ENCODE results near the gene SWI5. TPM values are rescaled to one million over a fixed set of nuclear protein-coding genes. Genes with fewer than 3 reads are reported as not detected.

Gene SWI5
- total RNA-seq, 1 donor, result 20.3 TPM

- peak; percentile 98 for DNase-seq (ENCODE audit: insufficient read length, low spot score, missing footprints)
- H3K36me3 ChIP-seq (ENCODE audit: insufficient read depth, low read length), result peaks cover 45% of the 10 kb centered on the region
- H4K20me1 ChIP-seq (ENCODE audit: insufficient read depth, low read length), result peaks cover 18% of the 10 kb centered on the region
- H2AFZ ChIP-seq (ENCODE audit: low read length), result no peak overlapping the region
- H3K27me3 ChIP-seq (ENCODE audit: insufficient read depth, low read length), result no peaks in the 10 kb centered on the region
- H3K4me2 ChIP-seq (ENCODE audit: insufficient read depth, low read length), result no peak overlapping the region
- no peaks in the 10 kb centered on the region for H3K4me1 ChIP-seq (ENCODE audit: insufficient read depth, low read length)
- H3K79me2 ChIP-seq (ENCODE audit: insufficient read depth, low read length), result no peaks in the 10 kb centered on the region
- TF ChIP-seq CTCF (IDR thresholded peaks at IDR 0.05; ENCODE audit: extremely low read depth, low read depth, low read length), result peak; percentile 83
- no peak overlapping the region for H3K27ac ChIP-seq (ENCODE audit: low read depth, low read length)
- no peaks in the 10 kb centered on the region for H3K9me3 ChIP-seq (ENCODE audit: low read depth, low read length)
- H3K4me3 ChIP-seq (ENCODE audit: insufficient read depth, low read length), result no peak overlapping the region
These were observed 21.0 kb upstream of the SWI5 start for GRCh38 chr9:128254855-128255759.

GRCh38 chr9:128257086-128257825 is 18.8 kb upstream of the SWI5 start:
- Histone ChIP-seq H3K4me1 (ENCODE audit: insufficient read depth, low read length) (no peaks in the 10 kb centered on the region), H4K20me1 (ENCODE audit: insufficient read depth, low read length) (peaks cover 28% of the 10 kb centered on the region)

GRCh38 chr9:128257907-128258306 is 18.2 kb upstream of the SWI5 start:
- no peaks in the 10 kb centered on the region for H3K79me2 ChIP-seq (ENCODE audit: insufficient read depth, low read length)
- H4K20me1 ChIP-seq (ENCODE audit: insufficient read depth, low read length), result peaks cover 31% of the 10 kb centered on the region
- H3K9me3 ChIP-seq (ENCODE audit: low read depth, low read length), result no peaks in the 10 kb centered on the region
- H3K27me3 ChIP-seq (ENCODE audit: insufficient read depth, low read length), result no peaks in the 10 kb centered on the region
- no peak overlapping the region for H3K4me2 ChIP-seq (ENCODE audit: insufficient read depth, low read length)
- no peak overlapping the region for H3K27ac ChIP-seq (ENCODE audit: low read depth, low read length)
- H3K4me3 ChIP-seq (ENCODE audit: insufficient read depth, low read length), result no peak overlapping the region
- no peaks in the 10 kb centered on the region for H3K4me1 ChIP-seq (ENCODE audit: insufficient read depth, low read length)
- TF ChIP-seq CTCF (IDR thresholded peaks at IDR 0.05; ENCODE audit: extremely low read depth, low read depth, low read length), result no peak
- DNase-seq (ENCODE audit: insufficient read length, low spot score, missing footprints), result no peak
- no peak overlapping the region for H2AFZ ChIP-seq (ENCODE audit: low read length)
- peaks cover 73% of the 10 kb centered on the region for H3K36me3 ChIP-seq (ENCODE audit: insufficient read depth, low read length)

More at GRCh38 chr9:128257086-128257825, 18.8 kb upstream of the SWI5 start:
- H3K9me3 ChIP-seq (ENCODE audit: low read depth, low read length), result no peaks in the 10 kb centered on the region
- no peak overlapping the region for H3K27ac ChIP-seq (ENCODE audit: low read depth, low read length)
- H3K4me2 ChIP-seq (ENCODE audit: insufficient read depth, low read length), result no peak overlapping the region
- DNase-seq (ENCODE audit: insufficient read length, low spot score, missing footprints), result peak; percentile 66
- no peak overlapping the region for H2AFZ ChIP-seq (ENCODE audit: low read length)
- H3K36me3 ChIP-seq (ENCODE audit: insufficient read depth, low read length), result peaks cover 67% of the 10 kb centered on the region
- no peaks in the 10 kb centered on the region for H3K79me2 ChIP-seq (ENCODE audit: insufficient read depth, low read length)
- no peaks in the 10 kb centered on the region for H3K27me3 ChIP-seq (ENCODE audit: insufficient read depth, low read length)
- no peak for TF ChIP-seq CTCF (IDR thresholded peaks at IDR 0.05; ENCODE audit: extremely low read depth, low read depth, low read length)
- no peak overlapping the region for H3K4me3 ChIP-seq (ENCODE audit: insufficient read depth, low read length)

GRCh38 chr9:128258326-128258725 is 17.8 kb upstream of the SWI5 start:
- H3K4me1 ChIP-seq (ENCODE audit: insufficient read depth, low read length), result no peaks in the 10 kb centered on the region
- no peak overlapping the region for H3K4me3 ChIP-seq (ENCODE audit: insufficient read depth, low read length)
- H3K27ac ChIP-seq (ENCODE audit: low read depth, low read length), result no peak overlapping the region
- H3K27me3 ChIP-seq (ENCODE audit: insufficient read depth, low read length), result no peaks in the 10 kb centered on the region
- no peak for TF ChIP-seq CTCF (IDR thresholded peaks at IDR 0.05; ENCODE audit: extremely low read depth, low read depth, low read length)
- H3K9me3 ChIP-seq (ENCODE audit: low read depth, low read length), result no peaks in the 10 kb centered on the region
- H3K4me2 ChIP-seq (ENCODE audit: insufficient read depth, low read length), result no peak overlapping the region
- H2AFZ ChIP-seq (ENCODE audit: low read length), result no peak overlapping the region
- DNase-seq (ENCODE audit: insufficient read length, low spot score, missing footprints), result peak; percentile 52
- H3K79me2 ChIP-seq (ENCODE audit: insufficient read depth, low read length), result no peaks in the 10 kb centered on the region
- H4K20me1 ChIP-seq (ENCODE audit: insufficient read depth, low read length), result peaks cover 31% of the 10 kb centered on the region
- peaks cover 77% of the 10 kb centered on the region for H3K36me3 ChIP-seq (ENCODE audit: insufficient read depth, low read length)

Data from osteoblast (primary cell).